Fibroblast of the aortic adventitia (primary cell): ENCODE measurements around the gene SATL1. TPM values are rescaled to one million over a fixed set of nuclear protein-coding genes. Genes with fewer than 3 reads are reported as not detected.
"Not testable (repeated sequence)": the region's sequence is repeated elsewhere in the genome, so short reads cannot be mapped to it uniquely, and the experiment has no call there.

Experiments used
- DNase-seq: peaks from one replicate; pipeline ENCODE4 v3.0.0-alpha.2; 2010; ENCODE audit warnings: low read depth
- H3K4me3 ChIP-seq: 2 replicates; pipeline ENCODE4 v1.5.1; 2011; ENCODE audit warnings: low read depth, mild to moderate bottlenecking, control low read depth, low read length, moderate library complexity
- total RNA-seq: library from RNA; depleted of rRNA; stranded (reverse); fragments of >200 nt; gene quantifications from 2 replicates; pipeline ENCODE4 v1.2.3, GENCODE V29; 2012; ENCODE audit warnings: low replicate concordance
- TF ChIP-seq, protein P1 (sequence below): IDR thresholded peaks from 2 replicates; pipeline ENCODE4 v1.5.1; 2011; ENCODE audit warnings: mild to moderate bottlenecking, low read length, control low read depth, inconsistent platforms; ENCODE audit not compliant: insufficient read depth

Gene SATL1
- total RNA-seq, 1 donor: not detected

DNA sequence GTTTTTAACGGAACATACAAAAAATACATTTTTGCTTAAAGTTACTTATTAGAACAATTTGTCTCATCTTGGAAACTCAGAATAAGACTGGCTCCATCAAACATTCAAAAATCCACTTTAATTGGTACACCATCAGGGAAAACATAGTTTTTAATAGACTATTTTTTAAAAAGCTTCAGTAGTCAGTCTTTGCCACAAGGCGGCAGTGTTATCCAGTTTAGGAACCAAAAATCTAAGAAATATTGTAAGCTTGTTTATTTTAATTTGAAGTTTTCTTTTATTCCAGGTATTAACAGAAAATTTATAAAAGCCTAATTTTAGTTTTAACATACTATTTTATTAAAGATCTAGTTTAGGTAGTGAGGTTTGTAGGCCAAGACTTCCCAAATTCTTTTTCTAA, 132.2 kb downstream of the SATL1 start:
- TF ChIP-seq, protein P1, sequence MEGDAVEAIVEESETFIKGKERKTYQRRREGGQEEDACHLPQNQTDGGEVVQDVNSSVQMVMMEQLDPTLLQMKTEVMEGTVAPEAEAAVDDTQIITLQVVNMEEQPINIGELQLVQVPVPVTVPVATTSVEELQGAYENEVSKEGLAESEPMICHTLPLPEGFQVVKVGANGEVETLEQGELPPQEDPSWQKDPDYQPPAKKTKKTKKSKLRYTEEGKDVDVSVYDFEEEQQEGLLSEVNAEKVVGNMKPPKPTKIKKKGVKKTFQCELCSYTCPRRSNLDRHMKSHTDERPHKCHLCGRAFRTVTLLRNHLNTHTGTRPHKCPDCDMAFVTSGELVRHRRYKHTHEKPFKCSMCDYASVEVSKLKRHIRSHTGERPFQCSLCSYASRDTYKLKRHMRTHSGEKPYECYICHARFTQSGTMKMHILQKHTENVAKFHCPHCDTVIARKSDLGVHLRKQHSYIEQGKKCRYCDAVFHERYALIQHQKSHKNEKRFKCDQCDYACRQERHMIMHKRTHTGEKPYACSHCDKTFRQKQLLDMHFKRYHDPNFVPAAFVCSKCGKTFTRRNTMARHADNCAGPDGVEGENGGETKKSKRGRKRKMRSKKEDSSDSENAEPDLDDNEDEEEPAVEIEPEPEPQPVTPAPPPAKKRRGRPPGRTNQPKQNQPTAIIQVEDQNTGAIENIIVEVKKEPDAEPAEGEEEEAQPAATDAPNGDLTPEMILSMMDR: peak; percentile 81
- DNase-seq: peak; percentile 29
- no peak overlapping the region for H3K4me3 ChIP-seq

DNA sequence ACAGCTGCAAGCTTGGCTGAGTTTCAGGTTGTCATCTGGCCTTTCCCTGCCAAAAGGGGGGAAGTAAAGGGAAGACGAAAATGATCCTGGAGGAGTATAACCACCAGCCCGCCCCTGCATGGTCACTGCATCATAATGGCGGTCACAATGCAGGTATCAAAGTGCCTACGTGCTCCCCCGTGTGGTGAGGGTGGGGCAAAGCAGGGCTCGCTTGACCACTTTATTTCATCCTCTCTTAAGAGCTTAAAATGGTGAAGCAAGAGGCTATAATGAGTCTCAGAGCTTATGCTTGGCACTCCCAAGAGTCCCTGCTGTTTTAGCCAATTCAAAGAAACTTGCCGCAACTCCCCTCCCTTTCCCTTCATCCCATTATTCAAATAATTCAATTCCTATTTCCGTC, 134.3 kb downstream of the SATL1 start:
- H3K4me3 ChIP-seq: no peak overlapping the region
- no peak for DNase-seq
- TF ChIP-seq, protein P1: peak; percentile 26

DNA sequence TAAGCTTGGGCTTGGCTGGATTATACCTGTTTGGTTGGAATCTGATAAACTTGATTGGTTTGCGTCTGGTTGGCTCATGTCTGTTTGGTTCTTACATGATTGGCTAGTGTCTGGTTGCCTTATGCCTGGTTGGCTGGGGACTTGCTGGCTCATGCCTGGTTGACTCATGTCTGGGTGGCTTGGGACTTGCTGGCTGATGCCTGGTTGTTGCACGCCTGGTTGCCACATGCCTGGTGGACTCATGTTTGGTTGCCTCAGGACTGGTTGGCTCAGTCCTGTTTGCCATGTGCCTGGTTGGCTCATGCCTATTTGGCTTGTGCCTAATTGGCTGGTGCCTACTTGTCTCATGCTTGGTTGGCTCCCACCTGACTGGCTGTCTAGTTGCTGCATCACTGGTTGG, 135.4 kb downstream of the SATL1 start:
- no peak overlapping the region for H3K4me3 ChIP-seq
- TF ChIP-seq, protein P1: no peak
- DNase-seq: no peak

DNA sequence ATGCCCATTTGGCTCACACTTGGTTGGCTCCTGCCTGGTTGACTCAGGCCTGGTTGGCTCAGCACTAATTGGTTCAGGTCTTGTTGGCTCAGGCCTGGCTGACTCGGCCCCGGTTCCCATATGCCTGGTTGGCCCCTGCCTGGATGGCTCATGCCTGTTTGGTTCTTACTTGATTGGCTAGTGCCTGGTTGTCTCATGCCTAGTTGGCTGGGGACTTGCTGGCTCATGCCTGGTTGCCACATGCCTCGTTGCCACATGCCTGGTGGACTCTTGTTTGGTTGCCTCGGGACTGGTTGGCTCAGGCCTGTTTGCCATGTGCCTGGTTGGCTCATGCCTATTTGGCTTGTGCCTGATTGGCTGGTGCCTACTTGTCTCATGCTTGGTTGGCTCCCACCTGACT, 136.2 kb downstream of the SATL1 start:
- DNase-seq: no peak
- TF ChIP-seq, protein P1: no peak
- no peak overlapping the region for H3K4me3 ChIP-seq

DNA sequence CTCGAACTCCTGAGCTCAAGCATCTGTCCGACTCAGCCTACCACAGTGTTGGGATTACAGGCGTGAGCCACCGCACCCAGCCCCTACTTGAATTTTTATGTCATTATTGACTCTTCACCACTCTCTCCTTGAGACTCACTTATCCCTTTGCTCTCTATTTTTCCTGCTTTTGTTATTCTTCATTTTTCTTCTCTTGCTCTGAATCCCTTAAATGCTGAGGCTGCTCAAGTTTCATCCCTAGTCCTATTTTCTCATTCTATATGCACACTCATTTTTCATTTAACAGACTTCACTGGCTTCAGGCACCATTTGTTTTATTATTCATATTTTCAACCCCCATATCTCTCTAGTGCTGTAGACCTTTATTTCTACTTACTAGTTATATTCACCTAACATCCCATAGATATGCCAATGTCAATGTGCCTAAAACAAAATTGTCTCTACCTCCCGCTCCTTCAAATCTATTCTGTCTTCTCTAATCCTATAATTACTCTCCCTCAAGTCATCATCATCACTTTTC, 154.2 kb downstream of the SATL1 start:
- TF ChIP-seq, protein P1: no peak
- no peak overlapping the region for H3K4me3 ChIP-seq

DNA sequence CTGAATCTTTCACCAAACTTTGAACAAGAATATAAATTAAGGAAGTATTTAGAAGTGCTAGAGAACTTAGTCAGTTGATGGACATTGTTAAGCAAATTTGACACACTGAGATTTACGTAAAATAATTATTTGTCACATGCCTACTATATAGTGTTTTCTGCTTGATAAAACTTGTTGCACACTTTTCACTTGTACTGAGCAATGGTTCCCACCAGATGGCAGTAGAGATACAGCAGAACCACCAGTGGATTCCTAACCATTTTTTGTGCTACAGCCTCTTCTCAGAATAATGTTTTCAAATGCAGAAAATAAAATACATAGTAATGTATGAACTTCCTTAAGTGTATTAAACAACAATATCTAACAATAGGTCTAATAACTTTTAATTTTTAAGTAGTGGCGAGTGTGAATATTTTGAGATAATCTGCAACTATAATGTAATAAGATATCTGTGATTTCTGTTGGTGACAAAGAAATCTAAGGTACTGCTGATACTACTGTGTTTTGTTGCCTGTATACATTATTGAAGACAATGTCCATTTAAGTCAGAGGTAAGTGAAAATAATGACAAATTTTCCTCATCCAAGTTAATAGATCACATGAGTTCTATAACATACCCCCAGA, 158.7 kb downstream of the SATL1 start:
- TF ChIP-seq, protein P1: peak; percentile 96
- peak; percentile 59 for DNase-seq
- H3K4me3 ChIP-seq: no peak overlapping the region

More for the DNA sequence above, 154.2 kb downstream of the SATL1 start:
- no peak for DNase-seq

DNA sequence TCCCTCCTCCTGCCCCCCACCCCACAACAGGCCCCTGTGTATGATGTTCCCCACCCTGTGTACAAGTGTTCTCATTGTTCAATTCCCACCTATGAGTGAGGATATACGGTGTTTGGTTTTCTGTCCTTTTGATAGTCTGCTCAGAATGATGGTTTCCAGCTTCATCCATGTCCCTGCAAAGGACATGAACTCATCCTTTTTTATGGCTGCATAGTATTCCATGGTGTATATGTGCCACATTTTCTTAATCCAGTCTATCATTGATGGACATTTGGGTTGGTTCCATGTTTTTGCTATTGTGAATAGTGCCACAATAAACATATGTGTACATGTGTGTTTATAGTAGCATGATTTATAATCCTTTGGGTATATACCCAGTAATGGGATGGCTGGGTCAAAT, 166.3 kb downstream of the SATL1 start:
- not testable (repeated sequence) for H3K4me3 ChIP-seq, DNase-seq
